Memory B cell (primary cell): ENCODE results near the gene DECR2.
A peak's percentile ranks its signal among the peaks of the same experiment; 100 is the strongest.
"Not testable (repeated sequence)": the region's sequence is repeated elsewhere in the genome, so short reads cannot be mapped to it uniquely, and the experiment has no call there.

Experiments
- ATAC-seq: fragments of 150-1000 bp; cut with Tn5 transposase; 2 replicates; pipeline ENCODE4 v1.10.0; 2021; ENCODE audit warnings: low read depth, mild to moderate bottlenecking, moderate library complexity
- DNase-seq, 2 donors: peaks; one replicate each; pipeline ENCODE4 v3.0.0; 2022; ENCODE audit warnings: low spot score in 2 of 2
- H3K27ac Mint-ChIP-seq: one replicate; pipeline ENCODE4 v1.8.0; 2022; ENCODE audit warnings: mild to moderate bottlenecking, moderate library complexity, mixed read lengths
- H3K27me3 Mint-ChIP-seq: one replicate; pipeline ENCODE4 v1.8.0; 2022; ENCODE audit warnings: mixed read lengths
- H3K36me3 Mint-ChIP-seq: one replicate; pipeline ENCODE4 v1.8.0; 2022; ENCODE audit warnings: mild to moderate bottlenecking, mixed read lengths
- H3K4me1 Mint-ChIP-seq: one replicate; pipeline ENCODE4 v1.8.0; 2022; ENCODE audit warnings: mixed read lengths
- H3K4me3 Mint-ChIP-seq: one replicate; pipeline ENCODE4 v1.8.0; 2022; ENCODE audit warnings: mild to moderate bottlenecking, moderate library complexity, mixed read lengths
- H3K9me3 Mint-ChIP-seq: one replicate; pipeline ENCODE4 v1.8.0; 2022; ENCODE audit warnings: mixed read lengths

DECR2 gene

GRCh38 chr16:362702-362999, 39.0 kb upstream of the DECR2 start:
- not testable (repeated sequence) for H3K36me3 Mint-ChIP-seq, H3K4me1 Mint-ChIP-seq, H3K4me3 Mint-ChIP-seq, H3K27ac Mint-ChIP-seq, DNase-seq, H3K9me3 Mint-ChIP-seq, ATAC-seq
- peaks cover 10% of the 10 kb centered on the region for H3K27me3 Mint-ChIP-seq

DNA sequence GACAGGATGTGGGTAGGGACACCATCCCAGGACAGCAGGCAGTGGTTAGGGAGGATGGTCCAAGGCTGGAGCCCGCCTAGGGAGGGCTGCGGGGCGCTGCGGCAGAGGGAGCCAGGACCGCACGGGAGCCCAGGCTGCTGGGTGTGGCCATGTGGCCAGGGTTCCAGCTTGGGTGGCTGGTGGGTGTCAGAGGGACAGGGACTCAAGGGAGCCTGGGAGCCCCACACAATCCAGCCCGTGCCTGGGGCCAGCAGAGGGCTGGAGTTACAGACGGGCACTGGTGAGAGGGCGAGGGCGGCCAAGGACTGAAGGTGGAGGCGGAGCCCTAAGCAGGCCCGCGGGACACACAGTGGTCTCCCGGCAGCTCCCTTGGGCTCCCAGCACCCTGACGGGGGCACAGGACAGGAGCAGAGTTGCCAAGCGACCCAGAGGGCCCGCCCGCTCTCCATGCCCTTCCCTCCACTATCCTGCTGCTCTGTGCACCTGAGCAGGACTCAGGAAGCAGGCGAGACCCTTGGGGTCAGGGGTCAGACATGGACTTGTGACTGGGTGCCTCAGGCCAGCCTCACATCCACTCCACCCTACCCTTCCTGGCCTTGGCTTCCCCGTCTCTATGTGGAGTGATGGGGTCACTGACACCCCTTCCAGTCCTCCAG, 38.4 kb upstream of the DECR2 start:
- DNase-seq = no peak
- Mint-ChIP-seq H3K4me1 (peaks cover 5% of the 10 kb centered on the region), H3K4me3 (no peak overlapping the region), H3K27me3 (peaks cover 10% of the 10 kb centered on the region), H3K36me3 (peaks cover 7% of the 10 kb centered on the region), H3K27ac (no peak overlapping the region), H3K9me3 (no peaks in the 10 kb centered on the region)
- no peak for ATAC-seq

DNA sequence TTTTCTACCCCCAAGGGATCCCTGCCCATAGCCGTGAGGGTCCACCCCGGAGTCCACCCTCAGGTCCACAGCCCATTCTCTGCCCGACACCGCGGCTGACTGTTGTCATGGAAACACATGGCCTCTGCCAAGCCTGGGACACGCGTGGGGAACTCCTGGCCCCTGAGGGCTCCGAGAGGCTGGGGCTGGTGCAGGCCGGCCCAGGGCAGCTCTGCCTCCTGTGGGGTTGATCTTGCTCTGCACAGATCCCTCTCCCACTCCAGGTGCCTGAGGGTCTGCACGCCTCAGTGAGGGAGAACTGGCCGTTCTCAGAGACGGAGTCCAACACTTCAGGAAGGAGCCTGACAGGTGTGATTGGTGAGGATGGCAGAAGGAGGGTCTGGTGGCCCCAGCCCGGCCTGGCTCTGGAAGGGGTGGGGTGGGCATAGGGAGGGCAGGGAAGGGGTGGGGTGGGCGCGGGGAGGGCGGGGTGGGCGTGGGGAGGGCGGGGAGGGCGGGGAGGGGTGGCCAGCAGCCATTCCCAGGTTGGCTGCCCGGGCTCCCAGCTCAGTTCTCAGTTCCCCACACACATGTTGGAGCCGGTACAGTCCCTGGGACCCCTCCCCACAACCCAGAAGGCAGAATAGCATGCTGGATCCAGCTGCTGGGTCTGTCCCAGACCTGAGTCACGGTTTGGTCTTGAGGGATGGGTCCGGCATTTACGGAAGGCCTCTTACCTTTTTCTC, 37.8 kb upstream of the DECR2 start:
- H3K4me3 Mint-ChIP-seq = no peak overlapping the region
- no peak for ATAC-seq
- H3K36me3 Mint-ChIP-seq = peaks cover 11% of the 10 kb centered on the region
- no peak overlapping the region for H3K27ac Mint-ChIP-seq
- H3K4me1 Mint-ChIP-seq = peaks cover 5% of the 10 kb centered on the region
- H3K27me3 Mint-ChIP-seq = peaks cover 10% of the 10 kb centered on the region
- no peak for DNase-seq
- no peaks in the 10 kb centered on the region for H3K9me3 Mint-ChIP-seq

DNA sequence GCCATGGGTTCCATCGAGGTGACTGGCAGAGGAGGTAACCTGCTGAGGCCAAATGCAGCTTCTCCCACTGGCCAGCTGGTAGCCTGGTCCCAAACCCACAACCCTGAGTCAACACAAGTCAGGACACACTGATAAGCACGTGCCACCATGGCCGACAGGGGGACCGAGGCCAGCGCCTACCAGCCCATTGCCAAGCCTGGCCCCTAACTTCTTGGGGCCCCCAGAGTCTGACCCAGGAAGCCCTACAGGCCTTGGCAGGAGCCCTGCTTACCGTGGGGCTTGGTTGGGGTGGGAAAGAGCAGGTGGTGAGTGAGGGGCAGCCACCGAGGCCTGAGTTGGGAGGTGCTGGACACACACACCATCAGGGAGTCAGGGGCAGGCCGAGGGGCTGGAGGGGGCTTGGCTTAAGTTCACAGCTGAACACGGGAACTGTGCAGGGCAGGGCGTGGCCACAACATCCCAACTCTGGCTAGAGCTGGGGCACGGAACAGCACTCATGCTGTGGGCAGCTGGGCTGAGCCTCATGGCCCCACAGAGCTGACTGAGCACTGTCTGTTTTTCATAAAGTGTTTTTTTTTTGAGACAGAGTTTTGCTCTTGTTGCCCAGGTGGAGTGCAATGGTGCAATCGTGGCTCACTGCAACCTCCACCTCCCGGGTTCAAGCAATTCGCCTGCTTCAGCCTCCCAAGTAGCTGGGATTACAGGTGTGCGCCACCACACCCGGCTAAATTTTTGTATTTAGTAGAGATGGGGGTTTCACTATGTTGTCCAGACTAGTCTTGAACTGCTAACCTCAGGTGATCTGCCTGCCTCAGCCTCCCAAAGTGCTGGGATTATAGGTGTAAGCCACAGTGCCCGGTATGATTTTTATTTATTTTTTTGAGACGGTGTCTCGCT, 36.8 kb upstream of the DECR2 start:
- H3K27ac Mint-ChIP-seq = no peak overlapping the region

GRCh38 chr16:366476-366875, 35.2 kb upstream of the DECR2 start:
- Mint-ChIP-seq H3K4me3 (no peak overlapping the region), H3K27ac (no peak overlapping the region), H3K36me3 (peaks cover 15% of the 10 kb centered on the region), H3K4me1 (peaks cover 11% of the 10 kb centered on the region), H3K9me3 (no peaks in the 10 kb centered on the region), H3K27me3 (peaks cover 10% of the 10 kb centered on the region)
- no peak for ATAC-seq
- DNase-seq = no peak

More for the DNA sequence above, 36.8 kb upstream of the DECR2 start:
- H3K36me3 Mint-ChIP-seq = peaks cover 12% of the 10 kb centered on the region
- no peak overlapping the region for H3K4me3 Mint-ChIP-seq
- H3K4me1 Mint-ChIP-seq = peaks cover 7% of the 10 kb centered on the region
- no peak for DNase-seq
- ATAC-seq = no peak
- peaks cover 10% of the 10 kb centered on the region for H3K27me3 Mint-ChIP-seq
- no peaks in the 10 kb centered on the region for H3K9me3 Mint-ChIP-seq

GRCh38 chr16:367333-367903, 34.3 kb upstream of the DECR2 start:
- no peak for ATAC-seq
- no peak overlapping the region for H3K27ac Mint-ChIP-seq

DNA sequence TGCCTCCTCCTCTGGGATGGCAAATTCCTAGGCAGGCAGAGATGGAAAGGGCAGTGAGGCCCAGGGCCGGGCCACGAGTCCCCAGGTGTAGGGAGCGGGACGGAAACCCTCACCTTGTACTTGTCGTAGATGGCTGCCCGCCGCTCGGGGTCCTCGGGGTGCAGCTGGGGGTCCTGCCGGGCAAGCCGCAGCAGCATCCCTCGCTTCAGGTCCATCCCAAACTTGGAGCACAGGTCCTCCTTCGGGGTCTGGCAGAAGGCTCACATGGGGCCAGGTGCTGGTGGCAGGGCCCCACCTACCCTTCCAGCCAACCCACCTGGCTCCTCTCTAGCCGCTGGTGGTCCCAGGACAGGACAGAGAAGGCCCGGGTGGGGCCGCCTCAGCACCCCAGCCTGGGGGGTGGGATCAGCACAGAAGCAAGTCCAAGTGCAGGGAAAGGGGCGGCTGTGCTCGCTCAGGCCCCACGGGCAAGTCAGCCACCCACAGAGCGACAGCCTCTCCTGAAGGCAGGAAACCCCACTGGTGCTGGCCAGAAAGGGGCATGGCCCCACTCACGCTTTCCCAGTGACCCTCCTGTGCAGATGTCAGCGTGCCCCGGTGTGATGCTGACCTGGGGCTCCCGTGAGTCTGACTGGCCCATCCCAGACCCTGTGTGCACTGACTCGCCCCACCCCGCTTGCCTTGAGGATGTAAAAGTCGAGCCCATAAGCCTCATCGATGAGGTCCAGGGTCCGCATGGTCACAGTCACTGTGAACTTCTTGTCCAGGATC, 33.1 kb upstream of the DECR2 start:
- H3K4me1 Mint-ChIP-seq = peaks cover 6% of the 10 kb centered on the region
- H3K4me3 Mint-ChIP-seq = no peak overlapping the region
- peaks cover 3% of the 10 kb centered on the region for H3K27me3 Mint-ChIP-seq
- DNase-seq (no peak), ATAC-seq (no peak)
- peaks cover 18% of the 10 kb centered on the region for H3K36me3 Mint-ChIP-seq
- no peaks in the 10 kb centered on the region for H3K9me3 Mint-ChIP-seq
- H3K27ac Mint-ChIP-seq = no peak overlapping the region

More at GRCh38 chr16:367333-367903, 34.3 kb upstream of the DECR2 start:
- Mint-ChIP-seq H3K9me3 (no peaks in the 10 kb centered on the region), H3K4me1 (peaks cover 6% of the 10 kb centered on the region), H3K27me3 (peaks cover 6% of the 10 kb centered on the region), H3K36me3 (peaks cover 15% of the 10 kb centered on the region), H3K4me3 (no peak overlapping the region)
- DNase-seq = no peak

- Mint-ChIP-seq H3K4me3 (peak overlapping the region; percentile 43), H3K36me3 (peaks cover 20% of the 10 kb centered on the region), H3K27me3 (no peaks in the 10 kb centered on the region), H3K4me1 (peaks cover 6% of the 10 kb centered on the region), H3K9me3 (no peaks in the 10 kb centered on the region), H3K27ac (no peak overlapping the region)
- no peak for DNase-seq
- no peak for ATAC-seq
Measured at GRCh38 chr16:369275-369865, 32.3 kb upstream of the DECR2 start.

DNA sequence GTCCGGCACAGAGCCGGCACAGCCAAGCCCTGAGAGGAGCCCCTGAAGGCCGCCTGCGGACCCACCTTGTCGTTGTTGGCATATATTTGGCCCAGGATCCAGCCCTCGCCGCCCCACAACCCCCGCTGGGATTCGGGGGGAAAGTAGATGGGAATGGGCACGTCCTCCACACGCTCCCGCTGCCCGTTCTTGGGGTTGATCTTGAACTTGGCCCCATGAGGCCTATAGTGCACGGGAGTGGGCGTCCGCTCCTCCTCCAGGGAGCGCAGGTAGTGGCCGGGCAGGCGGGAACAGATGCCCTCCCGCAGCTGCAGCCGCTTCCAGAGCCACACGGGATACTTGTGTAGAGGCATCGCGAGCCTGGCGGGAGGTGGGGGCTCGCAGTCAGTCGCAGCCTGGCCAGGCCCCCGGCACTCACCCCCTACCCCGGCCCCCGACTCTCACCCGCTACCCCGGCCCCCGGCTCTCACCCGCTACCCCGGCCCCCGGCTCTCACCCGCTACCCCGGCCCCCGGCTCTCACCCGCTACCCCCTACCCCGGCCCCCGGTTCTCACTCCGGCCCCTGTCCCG, 31.7 kb upstream of the DECR2 start:
- Mint-ChIP-seq H3K27me3 (no peaks in the 10 kb centered on the region), H3K27ac (peak overlapping the region; percentile 88), H3K4me1 (peaks cover 6% of the 10 kb centered on the region), H3K36me3 (peaks cover 20% of the 10 kb centered on the region), H3K4me3 (peak overlapping the region; percentile 56), H3K9me3 (no peaks in the 10 kb centered on the region)
- ATAC-seq (no peak), DNase-seq (no peak)

DNA sequence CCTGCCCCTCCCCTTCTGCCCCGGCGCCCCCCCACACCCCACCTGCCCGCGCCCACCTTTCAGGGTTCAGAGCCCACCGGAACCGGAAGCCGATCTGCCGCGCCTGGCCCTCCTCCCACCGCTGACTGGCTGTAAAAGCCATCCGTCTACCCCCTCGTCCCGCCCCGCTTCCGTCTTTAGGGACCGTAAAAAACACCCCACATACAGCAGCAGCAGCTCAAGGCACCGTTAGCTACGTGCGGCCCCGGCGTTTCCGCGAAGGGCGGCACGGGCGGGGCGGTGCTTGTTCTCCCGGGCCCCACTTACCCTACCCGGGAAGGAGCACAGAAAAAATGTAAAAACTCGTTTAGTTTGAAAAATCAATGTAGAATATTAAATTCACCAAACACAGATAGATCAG, 31.2 kb upstream of the DECR2 start, which contains the start of gene MRPL28:
Gene MRPL28, minus strand, starts transcription at position 96 of the 400 bp plus-strand sequence. CDS start 320 bp downstream, outside the sequence.
- peak within 1 kb of the TSS; percentile 95 for H3K4me3 Mint-ChIP-seq
- H3K36me3 Mint-ChIP-seq = peaks cover 20% of the 10 kb centered on the region
- H3K27me3 Mint-ChIP-seq = no peaks in the 10 kb centered on the region
- no peaks in the 10 kb centered on the region for H3K9me3 Mint-ChIP-seq
- peak within 1 kb of the TSS; percentile 88 for H3K27ac Mint-ChIP-seq
- DNase-seq (peak; percentile 87 to 94), ATAC-seq (peak; percentile 100)
- peaks cover 6% of the 10 kb centered on the region for H3K4me1 Mint-ChIP-seq

- H3K4me3 Mint-ChIP-seq = peak overlapping the region; percentile 95
- ATAC-seq (no peak), DNase-seq (no peak)
- H3K27ac Mint-ChIP-seq = no peak overlapping the region
- peaks cover 20% of the 10 kb centered on the region for H3K36me3 Mint-ChIP-seq
- peaks cover 6% of the 10 kb centered on the region for H3K4me1 Mint-ChIP-seq
- H3K9me3 Mint-ChIP-seq = no peaks in the 10 kb centered on the region
- no peaks in the 10 kb centered on the region for H3K27me3 Mint-ChIP-seq
Measured at GRCh38 chr16:370979-371514, 30.6 kb upstream of the DECR2 start.

DNA sequence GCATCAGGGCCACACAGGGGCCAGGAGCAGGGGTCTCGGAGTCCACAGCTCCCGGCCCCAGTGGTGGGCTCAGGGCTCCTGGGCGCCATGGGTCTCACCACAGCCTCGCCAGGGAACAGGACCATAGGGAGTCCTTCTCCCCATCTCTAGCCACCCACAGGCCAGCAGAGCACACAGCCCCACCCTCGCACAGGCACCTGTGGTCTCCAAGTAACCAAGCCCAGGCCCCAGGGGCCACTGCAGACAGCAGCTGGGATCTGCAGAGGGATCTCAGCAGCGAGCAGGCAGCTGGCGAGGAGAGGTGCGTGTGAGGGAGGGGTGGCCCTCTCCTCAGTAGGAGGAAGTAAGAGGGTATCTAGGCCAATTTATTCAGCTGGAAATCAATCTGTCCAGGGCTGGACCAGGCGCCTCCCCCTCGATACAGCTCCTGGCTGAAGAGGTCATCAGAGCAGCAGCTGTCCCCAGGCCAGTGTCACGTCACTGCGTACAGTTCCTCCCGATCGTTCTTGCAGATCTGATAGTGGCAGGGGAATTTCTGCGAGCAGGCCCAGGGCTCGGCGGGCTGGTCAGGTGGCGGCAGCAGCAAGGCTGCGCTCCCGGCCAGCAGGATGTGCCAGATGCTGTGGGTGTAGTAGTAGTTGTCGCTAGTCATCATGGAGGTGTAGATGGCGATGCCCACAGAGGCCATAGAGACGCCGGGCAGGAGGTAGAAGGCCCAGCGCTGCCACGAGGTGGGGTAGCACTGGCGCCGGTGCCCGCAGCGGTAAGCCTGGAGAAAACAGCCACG, 30.0 kb upstream of the DECR2 start:
- DNase-seq (no peak), ATAC-seq (no peak)
- Mint-ChIP-seq H3K9me3 (no peaks in the 10 kb centered on the region), H3K36me3 (peaks cover 18% of the 10 kb centered on the region), H3K4me3 (peak overlapping the region; percentile 65), H3K27me3 (no peaks in the 10 kb centered on the region), H3K27ac (no peak overlapping the region), H3K4me1 (peaks cover 6% of the 10 kb centered on the region)
